Measurements from ENCODE around the gene LEF1.

The LEF1 gene

DNA sequence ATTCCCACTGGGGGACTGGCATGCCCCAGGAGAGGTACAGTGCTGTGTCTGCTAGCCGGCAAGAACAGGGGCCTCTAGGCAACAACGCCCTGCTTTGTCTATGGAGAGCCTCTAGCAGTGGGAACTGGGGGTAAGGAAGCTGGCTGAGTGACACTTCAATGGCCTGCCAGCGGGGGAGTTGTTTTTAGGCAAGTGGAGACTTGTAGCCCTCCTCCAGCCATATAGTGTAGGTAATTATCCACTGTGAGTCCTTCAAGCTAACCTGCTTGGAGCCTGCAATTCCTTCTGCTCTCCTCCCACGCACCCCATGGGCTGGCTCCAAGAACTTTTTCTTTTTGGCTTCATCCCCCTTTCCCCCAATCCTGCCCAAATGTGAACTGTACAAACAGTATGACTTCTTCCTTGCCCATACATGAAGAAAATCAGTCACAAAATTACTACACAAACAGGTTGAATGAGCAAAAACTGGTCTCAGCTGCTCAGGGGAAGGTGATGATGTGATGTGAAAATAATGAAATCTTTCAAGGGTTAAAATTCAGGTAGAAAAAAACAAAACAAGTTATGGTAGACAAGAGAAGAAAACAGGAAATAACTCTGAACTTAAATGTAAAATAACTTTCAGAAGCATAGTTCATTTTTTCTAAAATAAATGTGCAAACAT, 33.1 kb downstream of the LEF1 start:
- DNase-seq = no peak
- TF ChIP-seq, protein P1, sequence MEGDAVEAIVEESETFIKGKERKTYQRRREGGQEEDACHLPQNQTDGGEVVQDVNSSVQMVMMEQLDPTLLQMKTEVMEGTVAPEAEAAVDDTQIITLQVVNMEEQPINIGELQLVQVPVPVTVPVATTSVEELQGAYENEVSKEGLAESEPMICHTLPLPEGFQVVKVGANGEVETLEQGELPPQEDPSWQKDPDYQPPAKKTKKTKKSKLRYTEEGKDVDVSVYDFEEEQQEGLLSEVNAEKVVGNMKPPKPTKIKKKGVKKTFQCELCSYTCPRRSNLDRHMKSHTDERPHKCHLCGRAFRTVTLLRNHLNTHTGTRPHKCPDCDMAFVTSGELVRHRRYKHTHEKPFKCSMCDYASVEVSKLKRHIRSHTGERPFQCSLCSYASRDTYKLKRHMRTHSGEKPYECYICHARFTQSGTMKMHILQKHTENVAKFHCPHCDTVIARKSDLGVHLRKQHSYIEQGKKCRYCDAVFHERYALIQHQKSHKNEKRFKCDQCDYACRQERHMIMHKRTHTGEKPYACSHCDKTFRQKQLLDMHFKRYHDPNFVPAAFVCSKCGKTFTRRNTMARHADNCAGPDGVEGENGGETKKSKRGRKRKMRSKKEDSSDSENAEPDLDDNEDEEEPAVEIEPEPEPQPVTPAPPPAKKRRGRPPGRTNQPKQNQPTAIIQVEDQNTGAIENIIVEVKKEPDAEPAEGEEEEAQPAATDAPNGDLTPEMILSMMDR (IDR thresholded peaks at IDR 0.05) = no peak
- Histone ChIP-seq H3K27me3 (no peaks in the 10 kb centered on the region), H3K27ac (no peak overlapping the region), H3K4me3 (no peak overlapping the region), H3K4me1 (no peaks in the 10 kb centered on the region), H3K36me3 (no peaks in the 10 kb centered on the region), H3K9me3 (no peaks in the 10 kb centered on the region)
- intact Hi-C loops (cut with DNase I; ENCODE audit: low total_unique reads) = no loop called here

DNA sequence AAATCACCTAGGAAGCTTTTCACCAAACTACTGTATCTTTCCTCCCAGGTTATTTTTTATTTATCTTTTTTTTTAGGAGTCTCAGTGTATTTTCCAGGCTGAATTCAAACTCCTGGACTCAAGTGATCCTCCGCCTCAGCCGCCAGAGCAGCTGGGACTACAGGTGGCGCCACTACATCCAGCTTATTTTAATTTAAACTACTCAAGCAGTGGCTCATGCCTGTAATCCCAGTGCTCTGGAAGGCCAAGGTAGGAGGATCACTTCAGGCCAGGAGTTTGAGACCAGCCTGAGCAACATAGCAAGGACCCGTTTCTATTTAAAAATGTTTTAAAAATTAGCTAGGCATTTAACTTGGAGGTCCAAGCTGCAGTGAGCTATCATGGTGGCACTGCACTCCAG, 37.8 kb downstream of the LEF1 start:
- DNase-seq = no peak
- H3K4me1 ChIP-seq = no peaks in the 10 kb centered on the region
- TF ChIP-seq, protein P1 (IDR thresholded peaks at IDR 0.05) = no peak
- no peaks in the 10 kb centered on the region for H3K9me3 ChIP-seq
- intact Hi-C loops (cut with DNase I; ENCODE audit: low total_unique reads) = no loop called here
- H3K4me3 ChIP-seq = no peak overlapping the region
- no peak overlapping the region for H3K27ac ChIP-seq
- no peaks in the 10 kb centered on the region for H3K36me3 ChIP-seq
- H3K27me3 ChIP-seq = no peaks in the 10 kb centered on the region

DNA sequence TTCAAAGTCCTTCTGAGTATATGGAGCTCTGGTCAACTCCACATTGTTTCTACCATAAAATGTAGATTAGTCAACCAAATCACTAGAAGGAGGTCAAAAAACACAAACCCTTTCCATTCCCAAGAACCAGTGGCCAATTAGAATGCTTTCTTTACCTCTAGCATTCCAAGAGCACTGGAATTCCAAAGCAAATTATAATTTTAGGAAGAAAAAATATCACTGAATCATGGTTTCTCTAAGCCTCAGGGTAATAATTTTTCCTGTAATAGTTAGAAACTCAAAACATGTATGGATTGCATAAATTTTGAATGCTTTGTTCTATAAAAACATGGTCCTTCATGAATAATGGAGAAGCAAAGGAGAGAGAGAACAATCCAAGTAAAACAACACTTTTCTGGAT, 39.5 kb downstream of the LEF1 start:
- Histone ChIP-seq H3K27ac (no peak overlapping the region), H3K4me1 (no peaks in the 10 kb centered on the region), H3K9me3 (no peaks in the 10 kb centered on the region), H3K4me3 (no peak overlapping the region), H3K36me3 (no peaks in the 10 kb centered on the region), H3K27me3 (no peaks in the 10 kb centered on the region)
- TF ChIP-seq, protein P1 (IDR thresholded peaks at IDR 0.05) = no peak
- intact Hi-C loops (cut with DNase I; ENCODE audit: low total_unique reads) = no loop called here
- DNase-seq = no peak

DNA sequence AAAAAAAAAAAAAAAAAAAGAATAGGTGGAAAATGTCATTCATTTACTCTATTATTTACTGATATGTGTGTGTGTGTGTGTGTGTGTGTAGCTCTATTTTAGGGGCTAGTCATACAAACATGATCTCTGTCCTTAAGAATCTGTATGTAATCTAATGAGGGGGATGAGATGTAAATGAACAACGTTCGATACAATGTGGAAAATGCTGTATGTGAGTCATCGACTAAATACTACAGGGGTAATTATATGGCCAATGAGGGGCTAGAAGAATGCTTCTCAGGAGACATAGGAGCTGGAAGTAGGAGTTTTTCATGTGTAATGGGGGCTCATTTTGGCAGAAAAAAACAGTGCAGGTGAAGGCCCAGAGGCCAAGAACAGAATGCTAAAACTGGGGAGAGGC, 41.9 kb downstream of the LEF1 start:
- Histone ChIP-seq H3K9me3 (no peaks in the 10 kb centered on the region), H3K36me3 (no peaks in the 10 kb centered on the region), H3K27me3 (no peaks in the 10 kb centered on the region), H3K4me3 (no peak overlapping the region), H3K4me1 (no peaks in the 10 kb centered on the region), H3K27ac (no peak overlapping the region)
- no peak for DNase-seq
- intact Hi-C loops (cut with DNase I; ENCODE audit: low total_unique reads) = no loop called here
- TF ChIP-seq, protein P1 (IDR thresholded peaks at IDR 0.05) = no peak

DNA sequence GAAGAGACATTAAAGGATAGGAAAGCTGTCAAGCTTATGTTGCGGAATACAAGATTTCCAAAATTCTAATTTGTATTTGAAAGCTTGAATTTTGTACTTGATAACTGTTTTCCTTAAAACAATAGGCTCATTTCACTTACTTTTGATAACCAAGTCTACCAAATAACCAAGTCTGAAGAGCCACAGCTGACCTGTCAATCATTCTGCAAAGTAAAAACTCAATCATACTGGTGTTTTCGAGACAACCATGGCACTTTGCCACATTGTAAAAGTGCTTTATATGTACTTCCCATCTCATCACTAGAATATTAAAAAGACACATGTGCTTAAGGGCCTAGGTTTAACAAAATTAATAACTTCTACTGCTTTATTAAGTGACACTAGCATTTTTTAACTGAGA, 47.9 kb downstream of the LEF1 start:
- intact Hi-C loops (cut with DNase I; ENCODE audit: low total_unique reads) = no loop called here
- Histone ChIP-seq H3K4me3 (no peak overlapping the region), H3K4me1 (no peaks in the 10 kb centered on the region), H3K36me3 (no peaks in the 10 kb centered on the region), H3K27ac (no peak overlapping the region), H3K9me3 (no peaks in the 10 kb centered on the region), H3K27me3 (no peaks in the 10 kb centered on the region)
- TF ChIP-seq, protein P1 (IDR thresholded peaks at IDR 0.05) = no peak
- DNase-seq = no peak
